GM18868 (cell line): ENCODE results near the gene MICU1.
"Not testable (repeated sequence)": the region's sequence is repeated elsewhere in the genome, so short reads cannot be mapped to it uniquely, and the experiment has no call there.

ENCODE experiments used
- ATAC-seq: cut with Tn5 transposase; IDR thresholded peaks from one replicate; pipeline ENCODE4 v1.9.1; 2021; ENCODE audit warnings: mild to moderate bottlenecking, moderate library complexity; ENCODE audit not compliant: unreplicated experiment

The MICU1 gene

GRCh38 chr10:72395581-72395980, 230.3 kb downstream of the MICU1 start:
- not testable (repeated sequence) for ATAC-seq

- no peak for ATAC-seq
Measured at GRCh38 chr10:72392571-72392970, 233.3 kb downstream of the MICU1 start.

- ATAC-seq = no peak
Measured at GRCh38 chr10:72390764-72391163, 235.1 kb downstream of the MICU1 start.

- ATAC-seq = no peak
Measured at GRCh38 chr10:72389716-72390115, 236.2 kb downstream of the MICU1 start.

DNA sequence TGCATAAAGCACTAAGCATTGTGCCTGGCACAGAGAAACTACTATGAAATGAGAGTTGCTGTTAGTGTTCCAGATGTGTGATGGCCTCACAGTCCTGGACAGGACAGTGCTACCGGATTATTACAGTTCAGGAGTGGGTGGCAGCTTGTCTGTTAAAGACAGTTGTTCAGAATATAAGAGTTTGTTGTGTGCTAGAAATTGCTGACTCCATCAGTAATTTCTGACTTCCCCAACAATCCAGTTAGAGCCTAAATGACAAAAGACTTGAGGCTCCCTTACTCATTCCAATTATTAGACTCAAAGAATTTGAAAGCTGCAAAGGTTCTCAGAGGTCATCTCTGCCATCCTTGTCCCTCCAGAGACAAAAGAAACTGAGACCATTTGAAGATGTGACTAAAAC, 236.9 kb downstream of the MICU1 start:
- no peak for ATAC-seq

GRCh38 chr10:72388062-72388461, 237.8 kb downstream of the MICU1 start:
- ATAC-seq = no peak

- ATAC-seq = no peak
Measured at GRCh38 chr10:72386916-72387586, 238.8 kb downstream of the MICU1 start.

- ATAC-seq = no peak
Measured at GRCh38 chr10:72385724-72386123, 240.2 kb downstream of the MICU1 start.

DNA sequence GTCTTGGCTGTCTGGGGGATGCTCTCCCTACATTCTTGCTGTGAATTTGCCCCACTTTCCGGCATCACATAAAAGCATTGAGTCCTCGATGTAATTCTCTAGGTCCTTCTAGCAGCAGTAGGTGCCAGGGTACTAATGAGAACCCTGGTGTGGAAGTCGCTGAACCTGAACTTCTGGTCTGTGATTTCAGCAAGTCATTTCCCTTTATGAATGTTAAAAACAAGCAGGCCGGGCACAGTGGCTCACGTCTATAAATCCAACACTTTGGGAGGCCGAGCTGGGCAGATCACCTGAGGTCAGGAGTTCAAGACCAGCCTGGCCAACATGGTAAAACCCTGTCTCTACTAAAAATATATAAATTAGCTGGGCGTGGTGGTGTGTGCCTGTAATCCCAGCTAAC, 240.9 kb downstream of the MICU1 start:
- ATAC-seq = not testable (repeated sequence)

GRCh38 chr10:72379776-72380175, 246.1 kb downstream of the MICU1 start:
- no peak for ATAC-seq

DNA sequence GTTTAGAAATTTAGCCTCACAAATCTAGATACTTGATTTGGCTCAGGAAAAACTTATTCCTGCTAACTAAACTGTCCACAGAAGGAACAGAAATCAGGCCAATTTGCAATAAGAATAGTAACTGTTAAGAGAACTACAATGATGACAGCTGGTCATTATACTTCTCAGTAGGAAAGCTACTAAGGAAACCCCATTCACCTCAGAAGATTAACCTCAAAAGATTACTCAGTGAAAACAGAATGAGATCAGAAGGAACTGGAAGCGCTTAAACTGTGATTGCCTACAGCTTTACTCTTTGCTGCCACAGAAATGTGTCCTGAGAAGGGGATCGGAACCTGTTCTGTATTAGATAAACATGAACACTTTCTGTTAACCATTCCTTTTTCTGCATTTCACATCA, 246.8 kb downstream of the MICU1 start:
- ATAC-seq = no peak

DNA sequence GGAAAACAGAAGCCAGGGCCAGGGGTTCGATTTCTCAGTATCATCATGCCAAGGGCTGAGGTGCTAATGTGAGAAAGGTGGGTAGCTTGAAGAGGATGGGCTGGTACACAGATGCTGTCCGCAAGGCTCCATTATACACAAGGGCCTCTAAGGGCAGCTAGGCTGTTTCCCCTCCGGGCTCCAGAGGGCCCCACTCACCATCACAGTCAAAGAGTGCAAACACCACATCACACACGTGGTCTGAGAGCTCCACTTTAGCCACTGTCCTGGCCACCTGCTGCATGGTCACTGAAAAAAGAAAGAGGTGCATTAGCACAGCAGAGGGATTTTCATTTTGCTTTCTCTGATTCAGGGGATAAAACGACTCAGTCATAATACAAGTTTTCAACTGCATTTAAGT, 250.3 kb downstream of the MICU1 start:
- ATAC-seq = no peak

DNA sequence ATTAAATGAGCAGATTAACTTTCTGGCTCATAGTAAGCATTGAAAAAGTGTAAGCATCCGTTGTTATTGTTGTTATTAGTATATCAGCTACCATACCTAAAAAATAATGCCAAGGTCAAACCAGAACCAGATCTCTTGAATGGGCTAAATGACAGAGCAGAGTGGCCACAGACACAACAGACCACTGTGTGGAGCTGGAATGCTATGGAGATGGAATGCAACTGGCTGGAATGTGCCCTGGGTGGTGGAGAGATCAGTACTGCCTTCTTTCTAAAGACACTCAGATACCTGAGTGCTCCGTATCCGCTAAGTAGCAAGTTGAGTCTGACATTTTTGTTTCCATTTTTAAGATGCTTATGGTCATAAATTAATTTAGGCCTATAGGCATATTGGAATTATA, 250.7 kb downstream of the MICU1 start:
- no peak for ATAC-seq

DNA sequence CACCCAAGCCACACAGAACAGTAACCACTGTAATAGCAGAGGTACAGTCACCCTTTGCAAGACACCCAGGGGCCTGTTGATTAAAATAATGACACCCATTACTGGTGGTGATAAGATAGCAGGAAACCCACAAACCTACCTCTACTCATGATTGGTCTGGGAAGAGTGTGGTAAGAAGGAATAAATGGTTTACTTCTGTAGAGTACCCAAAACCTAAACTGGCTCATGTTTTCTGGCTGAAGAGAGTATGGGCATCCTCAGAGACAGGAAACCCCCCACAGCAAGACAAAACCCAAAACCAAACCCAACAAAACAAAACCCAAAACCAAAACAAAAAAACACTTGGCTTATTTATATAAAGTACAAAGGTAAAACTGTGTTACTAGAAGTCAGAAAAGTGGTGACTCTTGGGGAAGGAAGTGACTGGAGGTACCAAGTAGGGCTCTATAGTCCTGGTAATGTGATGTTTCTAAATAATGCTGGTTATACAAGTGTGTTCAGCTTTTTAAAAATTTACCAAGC, 255.6 kb downstream of the MICU1 start:
- no peak for ATAC-seq

DNA sequence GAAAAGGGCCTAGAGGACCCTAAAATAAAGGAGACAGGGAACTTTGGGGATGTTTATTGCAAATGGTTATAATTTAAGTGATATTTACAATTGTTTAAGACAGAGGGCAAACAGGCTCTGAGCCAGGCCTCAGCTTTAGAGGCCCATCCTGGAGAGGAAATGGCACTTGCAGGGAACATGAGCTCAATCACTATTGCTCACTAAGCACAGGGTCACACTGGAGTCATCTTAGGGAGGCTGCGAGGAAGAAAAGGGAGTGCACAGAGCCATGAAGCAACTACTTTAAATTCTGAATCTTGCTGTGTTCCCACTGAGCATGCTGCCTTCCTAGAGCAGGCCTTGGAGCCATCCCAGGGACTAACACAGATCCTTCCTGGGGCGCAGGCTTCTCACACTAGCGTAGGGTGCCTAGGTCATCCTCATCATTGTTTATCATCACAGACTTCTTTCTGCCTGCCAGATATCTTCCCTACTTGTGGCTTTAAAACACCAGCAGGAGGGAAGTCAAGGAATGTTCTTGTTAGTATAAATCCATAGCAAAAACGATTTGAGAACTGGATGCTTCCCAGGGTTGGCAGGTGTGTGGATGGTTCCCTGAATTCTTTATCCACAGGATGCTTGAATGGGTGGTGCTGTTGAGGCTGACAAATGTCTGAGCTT, 258.4 kb downstream of the MICU1 start:
- ATAC-seq = no peak

GRCh38 chr10:72365106-72365895, 260.6 kb downstream of the MICU1 start:
- no peak for ATAC-seq

DNA sequence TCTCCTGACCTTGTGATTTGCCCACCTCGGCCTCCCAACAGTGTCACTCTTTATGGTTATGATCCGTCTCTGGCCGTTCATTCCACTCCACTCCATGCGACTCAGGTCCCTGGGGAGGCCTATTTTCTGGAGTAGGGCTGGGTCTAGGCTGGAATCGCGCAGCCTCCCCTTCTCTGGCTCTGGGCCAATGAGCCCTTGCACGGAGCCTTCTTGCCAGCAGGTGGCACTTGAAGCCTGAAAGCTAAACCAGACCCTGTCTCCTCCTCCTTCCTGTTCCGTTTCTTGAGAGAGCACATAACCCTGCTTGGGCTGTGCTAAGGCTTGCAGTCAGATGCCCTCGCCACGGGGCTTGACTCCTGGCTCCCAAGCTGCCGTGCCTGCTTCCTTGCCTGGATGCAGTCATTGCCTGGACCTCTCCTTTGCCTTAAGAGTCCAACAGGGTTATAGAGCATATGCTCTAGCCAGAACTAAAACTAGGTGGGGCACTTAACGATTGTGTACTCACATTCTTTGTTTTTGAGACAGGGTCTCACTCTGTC, 261.6 kb downstream of the MICU1 start:
- peak; percentile 63 for ATAC-seq

DNA sequence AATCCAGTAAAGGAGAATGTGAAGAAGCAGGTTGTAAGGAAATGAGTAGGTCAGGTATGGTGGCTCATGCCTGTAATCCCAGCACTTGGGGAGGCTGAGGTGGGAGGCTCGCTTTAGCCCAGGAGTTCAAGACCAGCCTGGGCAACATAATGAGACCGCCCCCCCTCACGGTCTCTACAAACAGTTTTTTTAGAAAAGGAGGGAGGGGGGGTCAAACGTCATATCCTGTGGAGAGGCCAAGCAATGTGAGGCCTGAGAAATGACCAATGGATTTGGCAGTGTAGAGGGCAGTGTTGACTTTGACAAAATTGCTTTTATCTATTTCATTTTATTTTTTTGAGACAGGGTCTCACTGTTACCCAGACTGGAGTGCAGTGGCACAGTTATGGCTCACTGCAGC, 268.9 kb downstream of the MICU1 start:
- ATAC-seq = no peak

GRCh38 chr10:72356115-72356514, 269.8 kb downstream of the MICU1 start:
- ATAC-seq = no peak

DNA sequence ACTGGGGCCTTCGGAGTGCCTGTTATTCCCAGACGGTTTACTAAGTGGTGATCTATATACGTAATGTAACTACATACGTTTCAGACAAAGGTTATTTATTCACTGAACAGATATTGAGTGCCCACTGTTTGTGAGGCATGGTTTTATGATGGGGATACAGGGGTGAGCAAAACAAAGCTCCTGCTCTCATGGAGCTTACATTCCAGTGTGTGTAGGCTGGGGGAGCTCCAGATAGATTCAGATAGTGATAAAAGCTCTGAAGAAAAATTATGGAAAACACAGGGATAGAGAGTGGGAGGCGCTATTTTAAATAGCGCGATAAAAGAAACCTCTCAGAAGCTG, 270.7 kb downstream of the MICU1 start:
- no peak for ATAC-seq

GRCh38 chr10:72354356-72355213, 271.3 kb downstream of the MICU1 start, which contains the start of gene DNAJB12:
Gene DNAJB12 (minus strand): TSS chr10:72354919. CDS start chr10:72354897, 22 bp downstream.
- peak; percentile 73 for ATAC-seq
